ENCODE measurements around the gene TRIP6. TPM values are rescaled to one million over a fixed set of nuclear protein-coding genes. Genes with fewer than 3 reads are reported as not detected.

The TRIP6 gene
- total RNA-seq, 2 donors from 2014 or later = 36.5 to 43.5 TPM

DNA sequence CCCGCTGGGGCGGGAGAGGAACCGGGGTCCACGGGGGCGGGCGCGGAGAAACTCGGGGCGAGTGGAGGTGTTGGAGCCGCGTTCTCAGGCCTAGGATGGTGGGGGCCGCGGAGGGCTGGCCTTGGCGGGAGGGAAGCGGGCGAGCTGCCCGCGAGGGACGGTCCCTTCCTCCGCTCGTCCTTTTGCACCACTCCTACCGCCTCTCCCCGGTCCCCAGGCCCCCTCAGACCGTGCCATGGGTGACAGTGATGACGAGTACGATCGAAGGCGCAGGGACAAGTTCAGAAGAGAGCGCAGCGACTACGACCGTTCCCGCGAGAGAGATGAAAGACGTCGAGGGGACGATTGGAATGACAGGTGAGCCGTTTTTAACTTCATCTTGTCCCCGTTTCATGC is 8.2 kb downstream of the TRIP6 start:
- peak overlapping the region; percentile 99 for H3K27ac Mint-ChIP-seq
- peak overlapping the region; percentile 97 for H3K4me3 Mint-ChIP-seq
- peak; percentile 53 for ATAC-seq (replicated peaks)
- no peaks in the 10 kb centered on the region for H3K9me3 Mint-ChIP-seq
- peaks cover 19% of the 10 kb centered on the region for H3K4me1 Mint-ChIP-seq
- no peaks in the 10 kb centered on the region for H3K27me3 Mint-ChIP-seq
- peaks cover 99% of the 10 kb centered on the region for H3K36me3 Mint-ChIP-seq (ENCODE audit: low read depth)

DNA sequence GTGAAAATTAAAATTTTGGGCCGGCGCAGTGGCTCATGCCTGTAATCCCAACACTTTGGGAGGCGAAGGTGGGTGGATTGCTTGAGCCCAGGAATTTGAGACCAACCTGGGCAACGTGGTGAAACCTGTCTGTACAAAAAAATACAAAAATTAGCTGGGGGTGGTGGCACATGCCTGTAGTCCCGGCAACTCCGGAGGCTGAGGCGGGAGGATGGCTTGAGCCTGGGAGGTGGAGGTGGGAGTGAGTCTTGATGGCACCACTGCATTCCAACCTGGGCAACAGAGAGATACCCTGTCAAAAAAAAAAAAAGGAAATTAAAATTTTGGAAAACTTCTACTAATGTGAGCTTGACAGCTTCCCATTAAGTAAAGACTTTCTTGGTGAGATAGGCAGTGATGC is 10.8 kb downstream of the TRIP6 start:
- peaks cover 100% of the 10 kb centered on the region for H3K36me3 Mint-ChIP-seq (ENCODE audit: low read depth)
- no peaks in the 10 kb centered on the region for H3K9me3 Mint-ChIP-seq
- H3K4me3 Mint-ChIP-seq = peak overlapping the region; percentile 43
- ATAC-seq (replicated peaks) = no peak
- H3K4me1 Mint-ChIP-seq = peaks cover 24% of the 10 kb centered on the region
- H3K27me3 Mint-ChIP-seq = no peaks in the 10 kb centered on the region
- H3K27ac Mint-ChIP-seq = peak overlapping the region; percentile 67

DNA sequence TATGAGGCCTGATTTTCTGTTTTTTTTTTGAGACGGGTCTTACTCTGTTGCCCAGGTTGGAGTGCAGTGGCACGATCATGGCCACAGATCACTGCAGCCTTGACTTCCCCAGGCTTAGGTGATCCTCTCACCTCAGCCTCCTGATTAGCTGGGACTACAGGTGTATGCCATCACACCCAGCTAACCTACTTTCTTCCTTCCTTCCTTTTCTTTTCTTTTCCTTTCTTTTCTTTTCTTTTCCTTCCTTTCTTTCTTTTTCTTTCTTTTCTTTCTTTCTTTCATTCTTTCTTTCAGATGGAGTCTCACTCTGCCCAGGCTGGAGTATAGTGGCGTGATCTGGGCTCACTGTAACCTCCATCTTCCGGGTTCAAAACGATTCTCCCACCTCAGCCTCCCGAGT is 11.5 kb downstream of the TRIP6 start:
- Mint-ChIP-seq H3K4me1 (peaks cover 29% of the 10 kb centered on the region), H3K27ac (peak overlapping the region; percentile 67), H3K4me3 (peak overlapping the region; percentile 43), H3K9me3 (no peaks in the 10 kb centered on the region), H3K27me3 (no peaks in the 10 kb centered on the region), H3K36me3 (ENCODE audit: low read depth) (peaks cover 100% of the 10 kb centered on the region)
- no peak for ATAC-seq (replicated peaks)

DNA sequence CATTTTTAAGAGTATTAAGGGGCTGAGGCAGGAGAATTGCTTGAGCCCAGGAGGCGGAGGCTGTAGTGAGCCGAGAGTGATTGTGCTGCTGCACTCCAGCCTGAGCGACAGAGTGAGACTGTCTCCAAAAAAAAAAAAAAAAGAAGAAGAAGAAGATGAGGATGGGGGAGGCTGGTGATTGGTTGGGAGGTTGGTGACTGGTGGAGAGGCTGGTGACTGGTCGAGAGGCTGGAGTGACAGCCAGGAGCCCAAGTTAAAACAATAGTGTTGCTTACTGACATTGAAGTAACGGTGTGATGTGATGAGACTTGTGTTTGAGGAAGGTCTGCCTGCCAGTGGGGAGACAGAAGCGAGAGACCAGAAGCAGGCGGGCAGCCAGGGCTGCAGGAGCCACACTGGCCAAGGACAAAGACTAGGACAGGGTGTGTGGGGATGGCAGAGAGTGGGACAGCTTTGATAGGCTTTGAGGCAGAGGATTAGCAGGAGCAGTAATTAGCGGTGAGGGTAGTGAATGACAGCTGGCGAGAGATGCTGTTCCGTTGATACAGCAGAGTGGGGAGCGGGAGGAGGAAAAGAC is 12.6 kb downstream of the TRIP6 start:
- Mint-ChIP-seq H3K27me3 (no peaks in the 10 kb centered on the region), H3K9me3 (no peaks in the 10 kb centered on the region), H3K36me3 (ENCODE audit: low read depth) (peaks cover 100% of the 10 kb centered on the region), H3K4me3 (peak overlapping the region; percentile 12), H3K4me1 (peaks cover 33% of the 10 kb centered on the region), H3K27ac (peak overlapping the region; percentile 46)
- no peak for ATAC-seq (replicated peaks)

DNA sequence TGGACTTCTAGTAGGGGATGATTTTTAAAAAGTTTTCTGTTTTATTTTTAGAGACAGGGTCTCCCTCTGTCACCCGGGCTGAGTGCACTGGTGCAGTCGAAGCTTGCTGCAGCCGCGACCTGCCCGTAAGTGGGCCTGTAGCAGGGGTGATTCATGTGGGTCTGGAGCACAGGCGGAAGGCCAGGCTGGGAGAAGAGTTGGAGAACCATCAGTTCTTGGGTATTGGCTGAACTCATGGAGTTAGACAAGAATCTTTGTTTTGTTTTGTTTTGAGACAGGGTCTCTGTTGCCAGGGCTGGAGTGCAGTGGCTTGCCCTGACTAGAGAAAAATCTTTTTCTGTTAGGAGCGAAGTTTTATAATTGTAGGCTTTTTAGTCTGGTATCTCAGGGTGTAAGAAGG is 13.5 kb downstream of the TRIP6 start:
- H3K27ac Mint-ChIP-seq = no peak overlapping the region
- H3K27me3 Mint-ChIP-seq = no peaks in the 10 kb centered on the region
- no peaks in the 10 kb centered on the region for H3K9me3 Mint-ChIP-seq
- no peak for ATAC-seq (replicated peaks)
- H3K4me3 Mint-ChIP-seq = no peak overlapping the region
- peaks cover 100% of the 10 kb centered on the region for H3K36me3 Mint-ChIP-seq (ENCODE audit: low read depth)
- H3K4me1 Mint-ChIP-seq = peaks cover 36% of the 10 kb centered on the region

DNA sequence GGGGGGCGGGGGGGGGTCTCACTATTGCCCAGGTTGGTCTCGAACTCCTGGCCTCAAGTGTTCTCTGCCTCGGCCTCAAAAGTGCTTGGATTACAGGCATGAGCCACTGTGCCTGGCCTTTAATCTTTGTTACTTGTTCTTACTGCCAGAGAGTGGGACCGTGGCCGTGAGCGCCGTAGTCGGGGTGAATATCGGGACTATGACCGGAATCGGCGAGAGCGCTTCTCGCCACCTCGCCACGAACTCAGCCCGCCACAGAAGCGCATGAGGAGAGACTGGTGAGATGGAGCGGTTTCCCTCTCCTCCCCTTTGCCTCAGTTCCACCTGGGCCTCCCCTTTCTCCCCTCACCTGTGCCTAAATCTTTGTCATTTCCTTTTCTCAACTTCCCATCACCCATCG is 13.9 kb downstream of the TRIP6 start:
- H3K9me3 Mint-ChIP-seq = no peaks in the 10 kb centered on the region
- H3K27ac Mint-ChIP-seq = no peak overlapping the region
- no peak for ATAC-seq (replicated peaks)
- no peaks in the 10 kb centered on the region for H3K27me3 Mint-ChIP-seq
- H3K4me3 Mint-ChIP-seq = no peak overlapping the region
- peaks cover 40% of the 10 kb centered on the region for H3K4me1 Mint-ChIP-seq
- peaks cover 100% of the 10 kb centered on the region for H3K36me3 Mint-ChIP-seq (ENCODE audit: low read depth)

DNA sequence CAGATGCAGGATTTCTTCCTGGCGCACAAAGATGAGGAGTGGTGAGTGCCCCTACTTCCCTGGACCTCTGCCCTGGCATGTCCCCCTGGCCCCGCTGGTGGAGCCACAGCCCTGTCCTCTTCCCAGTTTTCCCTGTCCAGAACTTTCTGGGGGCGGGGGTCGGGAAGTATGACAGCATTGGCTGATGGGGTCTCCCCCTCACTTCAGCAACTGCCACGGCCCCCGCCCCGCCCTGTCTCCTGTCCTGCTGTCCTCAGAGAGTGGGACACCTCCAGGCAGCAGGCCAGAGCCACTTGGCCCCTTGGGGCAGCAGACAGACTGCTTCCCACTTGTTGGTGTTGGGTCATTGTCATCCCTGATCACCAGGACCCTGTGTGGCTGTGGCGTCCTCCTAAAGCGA is 15.0 kb downstream of the TRIP6 start:
- Mint-ChIP-seq H3K4me3 (no peak overlapping the region), H3K36me3 (ENCODE audit: low read depth) (peaks cover 100% of the 10 kb centered on the region), H3K4me1 (peaks cover 41% of the 10 kb centered on the region), H3K9me3 (no peaks in the 10 kb centered on the region), H3K27me3 (no peaks in the 10 kb centered on the region), H3K27ac (no peak overlapping the region)
- no peak for ATAC-seq (replicated peaks)

DNA sequence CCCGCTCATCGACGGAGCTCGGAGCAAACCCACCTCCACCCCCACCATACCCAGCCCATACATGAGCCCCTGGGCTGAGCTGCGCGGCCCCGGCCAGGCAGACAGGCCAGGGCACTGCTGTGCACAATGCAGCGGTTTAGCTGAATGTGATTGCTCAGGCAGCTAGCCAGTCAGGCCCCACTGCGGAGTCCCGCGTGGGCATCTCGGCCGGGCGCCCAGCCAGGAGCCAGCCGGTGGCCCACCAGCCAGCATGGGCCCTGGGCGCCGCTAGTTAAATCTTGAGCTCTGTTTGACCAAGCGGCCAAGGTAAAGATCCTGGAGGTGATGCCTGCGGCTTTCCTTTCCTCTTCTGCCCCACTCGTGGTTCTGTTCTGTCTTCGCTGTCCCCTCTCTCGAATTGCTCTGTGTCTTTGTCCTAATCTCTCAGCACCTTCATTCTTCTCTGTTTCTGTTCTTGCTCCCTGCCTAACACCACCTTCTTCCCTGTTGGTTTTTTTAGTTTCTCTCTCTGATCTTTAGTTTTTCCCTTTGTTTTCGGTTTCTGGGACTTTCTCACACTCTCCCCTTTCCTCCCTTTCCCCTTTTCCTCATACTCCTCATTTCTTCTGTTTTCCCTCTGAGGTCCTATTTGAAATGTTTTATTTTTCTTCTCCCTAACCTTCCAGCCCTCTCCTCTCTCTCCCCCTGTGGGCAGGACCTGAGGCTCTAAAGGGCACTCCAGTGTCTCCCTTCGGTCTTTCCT is 15.8 kb downstream of the TRIP6 start:
- no peak for ATAC-seq (replicated peaks)
- Mint-ChIP-seq H3K27ac (peak overlapping the region; percentile 31), H3K4me1 (peaks cover 49% of the 10 kb centered on the region), H3K4me3 (no peak overlapping the region), H3K36me3 (ENCODE audit: low read depth) (peaks cover 100% of the 10 kb centered on the region), H3K9me3 (no peaks in the 10 kb centered on the region), H3K27me3 (no peaks in the 10 kb centered on the region)

DNA sequence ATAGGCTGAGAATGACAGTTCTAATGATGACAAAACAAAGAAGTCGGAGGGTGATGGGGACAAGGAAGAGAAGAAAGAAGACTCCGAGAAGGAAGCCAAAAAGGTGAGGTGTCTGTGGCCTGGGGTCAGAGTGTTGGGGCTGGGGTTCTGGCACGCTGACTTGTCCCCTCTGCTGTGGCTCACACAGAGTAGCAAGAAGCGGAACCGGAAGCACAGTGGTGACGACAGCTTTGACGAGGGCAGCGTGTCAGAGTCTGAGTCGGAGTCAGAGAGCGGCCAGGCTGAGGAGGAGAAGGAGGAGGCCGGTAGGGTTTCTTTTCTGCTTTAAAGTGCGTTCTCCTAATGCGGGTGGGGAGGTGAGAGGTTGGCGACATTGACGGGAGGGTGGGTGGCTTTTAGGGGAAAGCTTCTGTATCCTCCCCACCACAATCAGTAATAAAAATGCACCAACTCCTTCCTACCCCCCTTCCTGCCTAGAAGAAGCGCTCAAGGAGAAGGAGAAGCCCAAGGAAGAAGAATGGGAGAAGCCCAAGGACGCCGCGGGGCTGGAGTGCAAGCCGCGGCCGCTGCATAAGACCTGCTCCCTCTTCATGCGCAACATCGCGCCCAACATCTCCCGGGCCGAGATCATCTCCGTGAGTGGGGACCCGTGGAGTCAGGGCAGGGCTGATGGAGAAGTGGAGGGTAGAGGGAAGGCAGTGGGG is 17.7 kb downstream of the TRIP6 start:
- peaks cover 90% of the 10 kb centered on the region for H3K36me3 Mint-ChIP-seq (ENCODE audit: low read depth)
- H3K27me3 Mint-ChIP-seq = no peaks in the 10 kb centered on the region
- no peak for ATAC-seq (replicated peaks)
- H3K9me3 Mint-ChIP-seq = no peaks in the 10 kb centered on the region
- H3K4me1 Mint-ChIP-seq = peaks cover 52% of the 10 kb centered on the region
- peak overlapping the region; percentile 58 for H3K27ac Mint-ChIP-seq
- peak overlapping the region; percentile 47 for H3K4me3 Mint-ChIP-seq

DNA sequence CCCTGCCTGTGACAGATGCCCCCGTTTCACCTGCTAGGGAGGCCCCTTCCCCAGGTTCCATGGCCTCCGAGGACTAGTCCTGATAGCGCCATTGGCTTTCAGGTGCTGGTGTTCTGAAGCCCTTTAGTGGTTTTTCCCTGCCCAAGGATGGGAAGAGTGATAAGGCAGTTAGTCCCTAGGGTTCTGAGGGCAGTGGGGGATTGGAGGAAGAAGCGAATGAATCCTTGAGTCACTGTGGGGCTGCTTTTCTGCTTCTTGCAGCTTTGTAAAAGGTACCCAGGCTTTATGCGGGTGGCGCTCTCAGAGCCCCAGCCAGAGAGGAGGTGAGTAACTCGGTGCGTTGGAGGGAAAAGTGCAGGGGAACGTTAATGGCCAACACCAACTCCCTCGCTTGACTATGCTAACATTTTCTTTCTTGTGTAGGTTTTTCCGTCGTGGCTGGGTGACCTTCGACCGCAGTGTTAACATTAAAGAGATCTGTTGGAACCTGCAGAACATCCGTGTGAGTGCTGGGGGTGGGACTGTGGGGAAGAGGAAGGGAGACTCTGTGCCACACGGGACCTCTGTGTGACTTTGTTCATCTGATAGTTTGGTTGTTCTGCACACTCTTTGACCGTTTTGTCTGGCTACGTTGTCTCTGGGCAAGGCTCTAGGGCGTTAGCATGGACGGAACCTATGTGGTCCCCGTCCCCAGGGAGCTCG is 18.4 kb downstream of the TRIP6 start:
- Mint-ChIP-seq H3K27ac (peak overlapping the region; percentile 41), H3K27me3 (no peaks in the 10 kb centered on the region), H3K4me3 (peak overlapping the region; percentile 47), H3K9me3 (no peaks in the 10 kb centered on the region), H3K36me3 (ENCODE audit: low read depth) (peaks cover 83% of the 10 kb centered on the region), H3K4me1 (peaks cover 55% of the 10 kb centered on the region)
- ATAC-seq (replicated peaks) = no peak

DNA sequence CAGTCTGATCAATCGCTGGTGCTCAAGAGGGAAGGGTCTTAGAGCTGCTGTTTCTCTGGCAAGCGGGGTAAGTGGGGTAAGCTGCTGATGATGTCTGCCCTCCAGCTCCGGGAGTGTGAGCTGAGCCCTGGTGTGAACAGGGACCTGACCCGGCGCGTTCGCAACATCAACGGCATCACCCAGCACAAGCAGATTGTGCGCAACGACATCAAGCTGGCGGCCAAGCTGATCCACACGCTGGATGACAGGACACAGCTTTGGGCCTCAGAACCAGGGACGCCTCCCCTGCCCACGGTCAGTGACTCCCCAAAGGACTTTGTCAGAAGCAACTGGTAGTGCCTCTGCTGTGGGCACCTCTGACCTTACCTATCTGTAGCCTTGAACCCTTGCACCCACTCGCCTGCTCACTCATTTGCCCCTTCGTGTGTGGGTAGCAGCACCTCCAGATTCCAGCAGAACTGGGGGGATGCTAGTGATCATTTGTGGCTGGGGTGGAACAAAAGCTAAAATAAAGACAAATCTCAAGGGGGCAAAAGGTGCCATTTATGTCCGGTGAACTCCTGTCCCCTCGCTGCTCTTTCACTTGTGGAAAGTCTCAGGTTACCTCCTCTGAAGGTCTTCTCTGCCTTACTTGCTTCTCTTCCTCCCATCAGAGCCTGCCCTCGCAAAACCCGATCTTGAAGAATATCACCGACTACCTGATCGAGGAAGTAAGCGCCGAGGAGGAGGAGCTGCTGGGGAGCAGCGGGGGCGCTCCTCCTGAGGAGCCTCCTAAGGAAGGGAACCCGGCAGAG is 19.2 kb downstream of the TRIP6 start:
- peaks cover 75% of the 10 kb centered on the region for H3K36me3 Mint-ChIP-seq (ENCODE audit: low read depth)
- no peak for ATAC-seq (replicated peaks)
- H3K27ac Mint-ChIP-seq = peak overlapping the region; percentile 83
- peak overlapping the region; percentile 73 for H3K4me3 Mint-ChIP-seq
- no peaks in the 10 kb centered on the region for H3K9me3 Mint-ChIP-seq
- peaks cover 1% of the 10 kb centered on the region for H3K27me3 Mint-ChIP-seq
- peaks cover 54% of the 10 kb centered on the region for H3K4me1 Mint-ChIP-seq

DNA sequence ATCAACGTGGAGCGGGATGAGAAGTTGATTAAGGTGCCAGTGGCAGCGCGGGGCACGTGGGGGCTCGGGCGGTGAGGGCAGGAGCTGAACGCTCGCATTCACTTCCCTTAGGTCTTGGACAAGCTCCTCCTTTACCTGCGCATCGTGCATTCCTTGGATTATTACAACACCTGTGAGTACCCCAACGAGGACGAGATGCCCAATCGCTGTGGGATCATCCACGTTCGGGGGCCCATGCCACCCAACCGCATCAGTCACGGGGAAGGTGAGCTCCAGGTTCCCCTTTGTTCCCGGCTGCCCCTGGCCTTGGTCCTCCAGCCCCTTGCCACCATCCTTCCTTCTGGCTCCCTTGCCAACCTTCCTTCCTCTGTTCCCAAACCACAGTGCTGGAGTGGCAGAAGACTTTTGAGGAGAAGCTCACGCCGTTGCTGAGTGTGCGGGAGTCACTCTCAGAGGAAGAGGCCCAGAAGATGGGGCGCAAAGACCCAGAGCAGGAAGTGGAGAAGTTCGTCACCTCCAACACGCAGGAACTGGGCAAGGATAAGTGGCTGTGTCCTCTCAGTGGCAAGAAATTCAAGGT is 19.8 kb downstream of the TRIP6 start:
- peak overlapping the region; percentile 83 for H3K27ac Mint-ChIP-seq
- peaks cover 51% of the 10 kb centered on the region for H3K4me1 Mint-ChIP-seq

DNA sequence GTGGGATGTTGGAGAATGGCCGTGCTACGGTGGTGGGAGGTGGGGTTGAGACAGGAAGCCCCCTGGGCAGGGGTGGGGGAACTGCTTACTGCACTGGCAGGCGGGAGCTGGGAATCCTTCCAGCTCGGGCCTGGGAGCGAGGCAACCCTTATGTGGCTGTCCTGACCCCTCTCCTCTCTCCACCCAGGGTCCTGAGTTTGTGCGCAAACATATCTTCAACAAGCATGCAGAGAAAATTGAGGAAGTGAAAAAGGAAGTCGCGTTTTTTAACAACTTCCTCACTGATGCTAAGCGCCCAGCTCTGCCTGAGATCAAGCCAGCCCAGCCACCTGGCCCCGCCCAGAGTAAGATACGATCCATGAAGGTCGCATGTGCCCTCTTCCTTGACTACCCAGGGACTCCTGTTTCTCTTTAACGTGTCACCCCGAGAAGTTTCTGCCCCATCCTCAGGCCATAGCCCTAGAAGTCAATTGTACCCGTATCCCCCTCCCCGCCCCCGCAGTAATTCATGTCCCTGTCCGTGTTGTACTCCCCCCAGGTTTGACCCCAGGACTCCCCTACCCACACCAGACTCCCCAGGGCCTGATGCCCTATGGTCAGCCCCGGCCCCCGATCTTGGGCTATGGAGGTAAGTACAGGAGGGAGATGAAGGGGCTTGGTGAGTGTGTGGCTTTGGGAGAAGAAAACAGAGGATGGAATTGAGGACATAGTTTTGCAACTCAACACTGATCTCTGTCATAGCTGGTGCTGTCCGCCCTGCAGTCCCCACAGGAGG is 20.5 kb downstream of the TRIP6 start:
- H3K4me1 Mint-ChIP-seq = peaks cover 51% of the 10 kb centered on the region
- H3K27me3 Mint-ChIP-seq = peaks cover 4% of the 10 kb centered on the region
- no peaks in the 10 kb centered on the region for H3K9me3 Mint-ChIP-seq
- H3K36me3 Mint-ChIP-seq (ENCODE audit: low read depth) = peaks cover 62% of the 10 kb centered on the region
- no peak for ATAC-seq (replicated peaks)
- peak overlapping the region; percentile 73 for H3K4me3 Mint-ChIP-seq
- H3K27ac Mint-ChIP-seq = peak overlapping the region; percentile 83

More for the DNA sequence above, 19.8 kb downstream of the TRIP6 start:
- no peaks in the 10 kb centered on the region for H3K9me3 Mint-ChIP-seq
- peak overlapping the region; percentile 73 for H3K4me3 Mint-ChIP-seq
- no peak for ATAC-seq (replicated peaks)
- H3K36me3 Mint-ChIP-seq (ENCODE audit: low read depth) = peaks cover 68% of the 10 kb centered on the region
- peaks cover 4% of the 10 kb centered on the region for H3K27me3 Mint-ChIP-seq

Measured in activated T-helper 17 cell treated with anti-CD3 and anti-CD28 coated beads, Interleukin-2, amount 50 U/mL, for 72 hours (primary cell).